DND-41 (cell line): ENCODE results near the gene TRPV5.

Source experiments
- EZH2 ChIP-seq: IDR thresholded peaks from 3 replicates; pipeline ENCODE4 v1.6.1; 2012; ENCODE audit warnings: borderline replicate concordance, low read depth, mild to moderate bottlenecking, moderate library complexity, low read length, inconsistent platforms; ENCODE audit not compliant: severe bottlenecking
- TF ChIP-seq, protein P1 (sequence below): IDR thresholded peaks from 2 replicates; pipeline ENCODE4 v1.5.1; 2012; ENCODE audit warnings: borderline replicate concordance, low read length, moderate library complexity, mild to moderate bottlenecking; ENCODE audit not compliant: poor library complexity, severe bottlenecking; ENCODE audit errors: extremely low read depth

DNA sequence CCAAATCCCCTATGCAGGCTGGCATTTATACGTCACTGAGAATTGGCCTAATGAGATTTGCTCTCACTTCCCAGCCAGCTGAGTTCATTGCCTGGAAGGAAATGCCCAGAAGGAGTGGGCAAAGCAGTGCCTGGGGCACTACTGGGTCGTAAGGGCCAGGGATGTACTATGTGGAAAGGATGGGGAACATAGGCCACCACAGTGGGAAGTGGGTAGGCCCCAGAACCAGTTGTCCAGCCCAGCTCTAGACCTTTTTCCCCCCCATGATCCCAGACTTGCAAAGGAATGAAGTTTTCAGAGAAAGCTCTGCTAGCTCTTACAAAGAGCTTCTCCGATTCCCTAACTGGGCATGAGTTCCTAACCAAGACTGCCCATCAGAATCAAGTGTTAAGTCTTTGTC, 13.9 kb downstream of the TRPV5 start:
- TF ChIP-seq EZH2: no peak
- TF ChIP-seq, protein P1, sequence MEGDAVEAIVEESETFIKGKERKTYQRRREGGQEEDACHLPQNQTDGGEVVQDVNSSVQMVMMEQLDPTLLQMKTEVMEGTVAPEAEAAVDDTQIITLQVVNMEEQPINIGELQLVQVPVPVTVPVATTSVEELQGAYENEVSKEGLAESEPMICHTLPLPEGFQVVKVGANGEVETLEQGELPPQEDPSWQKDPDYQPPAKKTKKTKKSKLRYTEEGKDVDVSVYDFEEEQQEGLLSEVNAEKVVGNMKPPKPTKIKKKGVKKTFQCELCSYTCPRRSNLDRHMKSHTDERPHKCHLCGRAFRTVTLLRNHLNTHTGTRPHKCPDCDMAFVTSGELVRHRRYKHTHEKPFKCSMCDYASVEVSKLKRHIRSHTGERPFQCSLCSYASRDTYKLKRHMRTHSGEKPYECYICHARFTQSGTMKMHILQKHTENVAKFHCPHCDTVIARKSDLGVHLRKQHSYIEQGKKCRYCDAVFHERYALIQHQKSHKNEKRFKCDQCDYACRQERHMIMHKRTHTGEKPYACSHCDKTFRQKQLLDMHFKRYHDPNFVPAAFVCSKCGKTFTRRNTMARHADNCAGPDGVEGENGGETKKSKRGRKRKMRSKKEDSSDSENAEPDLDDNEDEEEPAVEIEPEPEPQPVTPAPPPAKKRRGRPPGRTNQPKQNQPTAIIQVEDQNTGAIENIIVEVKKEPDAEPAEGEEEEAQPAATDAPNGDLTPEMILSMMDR: no peak
